ENCODE measurements around the gene FBXL4.

GRCh38 chr6:98974309-98974708, 26.6 kb upstream of the FBXL4 start:
- TF ChIP-seq CTCF (conservative IDR thresholded peaks at IDR 0.05) (no peak), EZH2 (IDR thresholded peaks at IDR 0.05; ENCODE audit: low read depth) (no peak)
